ENCODE results near the gene ROCK2.

The ROCK2 gene

DNA sequence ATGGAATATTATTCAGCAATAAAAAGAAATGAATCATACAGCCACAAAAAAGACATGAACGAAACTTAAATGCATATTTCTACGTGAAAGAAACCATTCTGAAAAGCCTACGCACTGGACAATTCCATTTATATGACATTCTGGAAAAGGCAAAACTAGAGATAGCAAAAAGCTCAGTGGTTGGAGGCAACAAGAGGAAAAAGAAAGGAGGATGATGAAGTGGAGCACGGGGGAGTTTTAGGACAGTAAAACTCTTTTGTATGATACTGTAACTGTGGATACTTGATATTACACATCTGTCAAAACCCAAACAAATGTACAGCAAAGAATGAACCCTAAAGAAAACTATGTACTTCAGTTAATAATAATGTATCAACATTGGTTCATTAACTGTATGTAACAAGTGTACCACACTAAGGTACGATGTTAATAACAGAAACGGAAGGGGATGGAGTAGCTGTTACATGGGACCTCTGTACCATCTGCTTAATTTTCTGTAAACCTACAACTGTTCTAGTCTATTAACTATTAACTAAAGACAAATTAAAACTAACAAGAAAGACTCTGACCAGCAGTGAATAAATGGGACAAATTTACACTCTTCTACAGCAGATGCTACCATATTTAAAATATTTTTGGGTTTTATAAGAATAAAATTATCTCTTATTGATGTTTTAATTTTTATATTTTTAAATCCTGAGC is 31.5 kb downstream of the ROCK2 start:
- DNase-seq (ENCODE audit: low read depth) = no peak
- TF ChIP-seq, protein P1, sequence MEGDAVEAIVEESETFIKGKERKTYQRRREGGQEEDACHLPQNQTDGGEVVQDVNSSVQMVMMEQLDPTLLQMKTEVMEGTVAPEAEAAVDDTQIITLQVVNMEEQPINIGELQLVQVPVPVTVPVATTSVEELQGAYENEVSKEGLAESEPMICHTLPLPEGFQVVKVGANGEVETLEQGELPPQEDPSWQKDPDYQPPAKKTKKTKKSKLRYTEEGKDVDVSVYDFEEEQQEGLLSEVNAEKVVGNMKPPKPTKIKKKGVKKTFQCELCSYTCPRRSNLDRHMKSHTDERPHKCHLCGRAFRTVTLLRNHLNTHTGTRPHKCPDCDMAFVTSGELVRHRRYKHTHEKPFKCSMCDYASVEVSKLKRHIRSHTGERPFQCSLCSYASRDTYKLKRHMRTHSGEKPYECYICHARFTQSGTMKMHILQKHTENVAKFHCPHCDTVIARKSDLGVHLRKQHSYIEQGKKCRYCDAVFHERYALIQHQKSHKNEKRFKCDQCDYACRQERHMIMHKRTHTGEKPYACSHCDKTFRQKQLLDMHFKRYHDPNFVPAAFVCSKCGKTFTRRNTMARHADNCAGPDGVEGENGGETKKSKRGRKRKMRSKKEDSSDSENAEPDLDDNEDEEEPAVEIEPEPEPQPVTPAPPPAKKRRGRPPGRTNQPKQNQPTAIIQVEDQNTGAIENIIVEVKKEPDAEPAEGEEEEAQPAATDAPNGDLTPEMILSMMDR (IDR thresholded peaks at IDR 0.05; ENCODE audit: low read depth, low read length, missing control alignments) = no peak

DNA sequence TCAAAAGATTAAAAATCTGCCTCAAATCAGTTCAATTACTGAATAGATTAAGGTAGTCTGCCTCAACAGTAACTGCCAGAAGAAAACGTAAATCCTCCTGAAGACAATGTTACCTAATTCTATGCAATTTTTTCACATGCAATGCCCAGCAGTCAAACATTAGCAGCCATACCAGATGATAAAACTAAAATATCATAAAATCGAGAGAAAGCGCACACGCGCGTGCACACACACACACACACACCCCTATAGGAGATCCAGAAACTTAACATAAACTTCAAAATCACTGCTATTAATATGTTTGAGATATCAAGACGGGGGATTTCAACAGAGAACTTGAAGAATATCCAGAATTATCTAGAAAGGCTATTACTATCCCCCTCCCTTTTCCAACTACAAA is 32.9 kb downstream of the ROCK2 start:
- no peak for DNase-seq (ENCODE audit: low read depth)
- no peak overlapping the region for H3K4me3 ChIP-seq (ENCODE audit: low read depth, low read length)
- TF ChIP-seq, protein P1 (IDR thresholded peaks at IDR 0.05; ENCODE audit: low read depth, low read length, missing control alignments) = no peak

More for the DNA sequence above, 31.5 kb downstream of the ROCK2 start:
- H3K4me3 ChIP-seq (ENCODE audit: low read depth, low read length) = no peak overlapping the region

DNA sequence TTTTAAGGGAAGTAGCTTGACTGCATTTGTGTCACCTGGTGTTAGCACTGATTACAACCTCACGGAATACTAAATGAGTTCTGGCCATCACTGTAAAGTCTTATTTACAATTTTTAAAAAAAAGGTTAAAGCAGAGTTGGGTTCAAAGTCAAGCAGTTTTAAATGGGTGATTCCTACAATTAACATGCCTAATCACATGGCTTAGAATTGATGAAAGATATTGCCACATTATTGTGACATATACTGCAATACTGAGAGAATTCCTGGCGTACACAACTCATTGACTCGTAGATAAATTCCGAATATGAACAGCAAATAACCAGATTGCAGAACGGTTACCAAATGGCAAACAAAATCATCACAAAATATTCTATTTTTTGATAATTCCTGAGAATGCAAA is 34.2 kb downstream of the ROCK2 start:
- no peak for DNase-seq (ENCODE audit: low read depth)
- no peak overlapping the region for H3K4me3 ChIP-seq (ENCODE audit: low read depth, low read length)
- TF ChIP-seq, protein P1 (IDR thresholded peaks at IDR 0.05; ENCODE audit: low read depth, low read length, missing control alignments) = no peak

DNA sequence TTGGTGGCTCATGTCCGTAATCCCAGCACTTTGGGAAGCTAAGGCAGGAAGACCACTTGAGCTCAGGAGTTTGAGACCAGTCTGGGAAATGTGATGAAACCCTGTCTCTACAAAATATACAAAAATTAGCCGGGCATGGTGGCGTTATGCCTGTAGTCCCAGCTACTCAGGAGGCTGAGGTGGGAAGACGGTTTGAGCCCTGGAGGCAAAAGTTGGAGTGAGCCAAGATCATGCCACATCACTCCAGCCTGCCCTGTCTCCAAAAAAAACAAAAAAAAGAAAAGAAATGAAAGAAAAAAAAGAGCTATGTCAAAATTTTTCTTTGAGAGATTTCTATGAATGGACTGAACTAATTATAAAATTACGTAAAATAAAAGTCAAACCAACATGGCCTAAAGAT is 34.7 kb downstream of the ROCK2 start:
- no peak for DNase-seq (ENCODE audit: low read depth)
- no peak overlapping the region for H3K4me3 ChIP-seq (ENCODE audit: low read depth, low read length)
- TF ChIP-seq, protein P1 (IDR thresholded peaks at IDR 0.05; ENCODE audit: low read depth, low read length, missing control alignments) = no peak

DNA sequence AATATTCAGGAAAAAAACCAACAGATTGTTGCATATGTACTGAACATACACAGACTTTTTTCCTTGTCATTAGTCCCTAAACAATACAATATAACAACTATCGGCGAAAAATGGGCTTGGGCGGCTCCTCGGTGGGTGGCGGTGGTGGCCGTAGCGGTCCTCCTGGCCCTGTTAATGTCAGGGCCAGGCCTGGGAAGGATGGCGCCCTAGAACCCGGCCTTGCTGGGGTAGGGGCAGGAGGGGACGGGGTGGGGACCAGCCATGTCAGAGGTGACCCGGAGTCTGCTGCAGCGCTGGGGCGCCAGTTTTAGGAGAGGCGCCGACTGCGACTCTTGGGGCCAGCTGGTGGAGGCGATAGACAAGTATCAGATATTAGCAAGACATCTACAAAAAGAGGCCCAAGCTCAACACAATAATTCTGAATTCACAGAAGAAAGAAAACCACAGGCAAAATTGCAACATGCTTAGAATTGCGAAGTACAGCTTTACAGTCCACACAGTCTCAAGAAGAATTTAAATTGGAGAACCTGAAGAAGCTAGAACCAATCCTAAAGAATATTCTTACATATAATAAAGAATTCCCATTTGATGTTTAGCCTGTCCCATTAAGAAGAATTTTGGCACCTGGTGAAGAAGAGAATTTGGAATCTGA is 36.5 kb downstream of the ROCK2 start:
- TF ChIP-seq, protein P1 (IDR thresholded peaks at IDR 0.05; ENCODE audit: low read depth, low read length, missing control alignments) = no peak
- H3K4me3 ChIP-seq (ENCODE audit: low read depth, low read length) = no peak overlapping the region
- no peak for DNase-seq (ENCODE audit: low read depth)

DNA sequence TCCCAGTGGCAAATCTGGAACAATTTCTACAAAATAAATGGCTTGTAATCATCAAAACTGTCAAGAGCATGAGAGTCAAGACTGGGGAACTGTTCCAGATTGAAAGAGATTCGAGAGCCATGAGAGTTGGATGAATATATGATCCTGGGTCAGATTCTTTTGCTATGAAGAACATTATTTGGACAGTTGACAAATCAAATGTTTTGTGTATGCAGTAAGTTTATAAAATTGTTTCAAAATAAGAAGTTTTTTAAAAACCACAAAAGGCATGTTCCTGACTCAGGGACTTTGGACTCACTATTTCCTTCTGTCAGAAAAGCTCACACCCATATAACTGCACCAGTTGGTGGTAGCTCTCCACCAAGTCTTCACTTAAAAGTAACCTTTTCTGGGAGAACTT is 38.5 kb downstream of the ROCK2 start:
- no peak for DNase-seq (ENCODE audit: low read depth)
- no peak overlapping the region for H3K4me3 ChIP-seq (ENCODE audit: low read depth, low read length)
- TF ChIP-seq, protein P1 (IDR thresholded peaks at IDR 0.05; ENCODE audit: low read depth, low read length, missing control alignments) = no peak

DNA sequence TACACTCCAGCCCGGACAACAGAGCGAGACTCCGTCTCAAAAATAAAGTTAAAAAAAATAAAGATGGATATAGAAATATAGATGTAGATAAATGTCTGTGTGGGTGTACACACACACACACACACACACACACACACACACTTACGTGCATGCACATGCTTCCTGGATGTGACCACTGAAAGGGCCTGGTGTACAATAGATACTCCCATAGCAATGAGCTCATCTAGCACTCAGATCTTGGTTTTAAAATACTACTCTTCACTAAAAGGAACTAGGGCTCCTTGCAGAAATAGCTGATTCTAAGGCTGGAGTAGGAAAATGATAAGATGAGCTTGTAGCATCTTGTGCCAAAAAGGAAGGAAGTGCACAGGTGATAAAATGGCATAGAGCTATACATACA is 39.1 kb downstream of the ROCK2 start:
- DNase-seq (ENCODE audit: low read depth) = no peak
- TF ChIP-seq, protein P1 (IDR thresholded peaks at IDR 0.05; ENCODE audit: low read depth, low read length, missing control alignments) = no peak
- no peak overlapping the region for H3K4me3 ChIP-seq (ENCODE audit: low read depth, low read length)

Measured in GM12864 (cell line).